T-cell (primary cell): ENCODE measurements around the gene NEURL1. TPM values are rescaled to one million over a fixed set of nuclear protein-coding genes. Genes with fewer than 3 reads are reported as not detected.

Source experiments
- ATAC-seq, 4 experiments: fragments of 200-7000 bp in 3 of 4; fragments of 150-1000 bp in 1 of 4; cut with Tn5 transposase; replicated peaks in 1 of 4; 1 replicate in 3 of 4; 2 replicates in 1 of 4; pipeline ENCODE4 v1.10.0; 2021; ENCODE audit warnings: moderate library complexity in 3 of 4, mild to moderate bottlenecking in 2 of 4, moderate number of reproducible peaks in 1 of 4
- CTCF ChIA-PET, 2 donors: fragments of 300-600 bp; sonication (Branson Sonifier 250); formaldehyde crosslinking; loops; one replicate each; lab custom pipeline; 2022; ENCODE audit warnings: antibody characterized with exemption in 2 of 2; lab: Charles Lee
- POLR2A ChIA-PET, 2 donors: fragments of 300-600 bp; sonication (Branson Sonifier 250); formaldehyde crosslinking; loops; one replicate each; lab custom pipeline; 2022; ENCODE audit warnings: antibody characterized with exemption in 2 of 2; lab: Charles Lee
- DNase-seq, 35 experiments: peaks; one replicate each; pipeline versions ENCODE4 v3.0.0 to v3.0.0-alpha.2; 2013 to 2023
- H3K27ac ChIP-seq: one replicate; pipeline ENCODE4 v1.5.1; 2013; ENCODE audit warnings: low read length
- H3K27me3 ChIP-seq, 2 experiments: replicated peaks in 1 of 2; 1 replicate in 1 of 2; 2 replicates in 1 of 2; pipeline versions ENCODE4 v1.6.1 to v1.7.0; 2013; ENCODE audit warnings: low read length in 1 of 2, mixed read lengths in 1 of 2; ENCODE audit not compliant: control insufficient read depth in 2 of 2, insufficient read depth in 2 of 2; ENCODE audit errors: extremely low read depth in 1 of 2
- H3K36me3 ChIP-seq, 2 donors: 1 replicate in 1 of 2; 2 replicates in 1 of 2; pipeline versions ENCODE4 v1.6.1 to v1.7.0; 2013; ENCODE audit warnings: low read length in 1 of 2; ENCODE audit not compliant: control insufficient read depth in 2 of 2, insufficient read depth in 1 of 2; ENCODE audit errors: extremely low read depth in 1 of 2
- H3K4me1 ChIP-seq, 2 experiments: 1 replicate in 1 of 2; 2 replicates in 1 of 2; pipeline versions ENCODE4 v1.6.1 to v1.7.0; 2013; ENCODE audit warnings: low read length in 2 of 2, mixed read lengths in 1 of 2; ENCODE audit not compliant: insufficient read depth in 2 of 2, control insufficient read depth in 1 of 2; ENCODE audit errors: extremely low read depth in 1 of 2
- H3K4me3 ChIP-seq, 2 donors: 1 replicate in 1 of 2; 2 replicates in 1 of 2; pipeline versions ENCODE4 v1.5.1 to v1.7.0; 2013; ENCODE audit warnings: mild to moderate bottlenecking in 2 of 2, low read length in 1 of 2, moderate library complexity in 1 of 2; ENCODE audit not compliant: control insufficient read depth in 1 of 2; ENCODE audit errors: extremely low read depth in 1 of 2
- H3K9me3 ChIP-seq: 2 replicates; pipeline ENCODE4 v1.7.0; 2013
- H3K27ac Mint-ChIP-seq, 2 donors: one replicate each; pipeline ENCODE4 v1.8.0; 2020 to 2021; ENCODE audit warnings: mild to moderate bottlenecking in 2 of 2, mixed read lengths in 2 of 2
- H3K27me3 Mint-ChIP-seq, 2 donors: one replicate each; pipeline ENCODE4 v1.8.0; 2021 to 2022; ENCODE audit warnings: mixed read lengths in 2 of 2
- H3K36me3 Mint-ChIP-seq: one replicate; pipeline ENCODE4 v1.8.0; 2021; ENCODE audit warnings: mixed read lengths
- H3K4me1 Mint-ChIP-seq, 3 donors: one replicate each; pipeline ENCODE4 v1.8.0; 2020 to 2022; ENCODE audit warnings: mixed read lengths in 3 of 3, mild to moderate bottlenecking in 1 of 3
- H3K4me3 Mint-ChIP-seq, 3 donors: one replicate each; pipeline ENCODE4 v1.8.0; 2020 to 2022; ENCODE audit warnings: mild to moderate bottlenecking in 3 of 3, mixed read lengths in 3 of 3, moderate library complexity in 3 of 3
- H3K9me3 Mint-ChIP-seq, 3 donors: one replicate each; pipeline ENCODE4 v1.8.0; 2020 to 2022; ENCODE audit warnings: mixed read lengths in 3 of 3
- WGBS: methylation state at CpG from one replicate; pipeline ENCODE4 v1.1.5; 2013; ENCODE audit warnings: missing lambda C conversion rate; ENCODE audit not compliant: insufficient coverage; 5-methylcytosine and 5-hydroxymethylcytosine counted together
- total RNA-seq, 35 experiments: library from RNA in 6 of 35; stranded (reverse) in 6 of 35; fragments of 120-200 nt in 1 of 35; gene quantifications; one replicate each; pipeline versions ENCODE4 v1.2.1 to v1.2.4 and lab custom pipeline; 2013 to 2026

The NEURL1 gene
- total RNA-seq, 5 donors from 2014 or later (not counting 1 experiment from before 2014, with no cell fraction given) = 0.46 to 1.7 (median 0.84) TPM

DNA sequence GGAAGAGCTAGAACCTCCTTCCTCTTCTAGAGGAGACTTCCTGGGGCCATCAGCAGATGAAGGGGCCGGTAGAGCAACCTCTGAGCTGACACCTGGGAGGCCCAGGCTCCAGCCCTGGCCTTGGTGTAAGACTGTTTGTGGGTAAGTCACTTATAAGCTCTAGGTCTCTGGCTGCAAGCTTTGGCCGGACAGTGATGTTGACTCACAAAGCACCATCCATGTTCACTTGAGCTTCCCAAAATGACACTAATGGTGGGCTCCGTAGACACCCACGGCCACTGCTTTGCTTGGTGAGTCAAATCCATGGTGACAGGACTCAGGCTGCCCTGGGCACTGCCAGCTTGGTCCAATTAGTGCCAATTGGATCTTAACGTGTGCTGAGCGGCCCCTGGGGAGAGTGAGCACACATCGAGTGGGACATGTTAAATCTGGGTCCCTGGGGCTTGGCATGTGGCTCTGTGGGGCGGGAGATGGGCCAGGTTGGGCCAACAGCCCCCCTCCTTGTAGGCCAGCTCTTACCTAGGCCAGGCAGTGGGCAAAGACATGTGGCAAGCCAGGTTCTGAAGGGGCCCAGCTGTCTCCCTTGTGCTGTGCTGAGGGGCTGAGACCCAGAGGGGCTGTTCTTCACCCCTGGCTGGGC lies 16.7 kb downstream of the NEURL1 start:
- Histone ChIP-seq H3K36me3 (no peaks in the 10 kb centered on the region), H3K9me3 (no peaks in the 10 kb centered on the region), H3K27me3 (peaks cover 0 to 52% of the 10 kb centered on the region in 2 experiments), H3K4me3 (no peak overlapping the region), H3K27ac (no peak overlapping the region), H3K4me1 (peaks cover 0 to 9% of the 10 kb centered on the region in 2 experiments)
- no peak overlapping the region for H3K27ac Mint-ChIP-seq
- 79% methylated on average over 8 of the region's 8 CpGs for WGBS
- peaks cover 0 to under 1% (median 0%) of the 10 kb centered on the region in 3 donors for H3K4me1 Mint-ChIP-seq
- no peak overlapping the region for H3K4me3 Mint-ChIP-seq
- ChIA-PET CTCF (interaction anchor here in 1 of 2 donors (0.5 kb wide), 1 partner anchor 27 kb away, joined by 3 read pairs; no protein-coding TSS in a partner anchor), POLR2A (no interaction called here)
- no peaks in the 10 kb centered on the region for H3K9me3 Mint-ChIP-seq
- peaks cover 5 to 18% of the 10 kb centered on the region in 2 donors for H3K27me3 Mint-ChIP-seq
- no peak for ATAC-seq
- no peak for DNase-seq
- H3K36me3 Mint-ChIP-seq = no peaks in the 10 kb centered on the region

GRCh38 chr10:103510791-103511752 lies 17.6 kb downstream of the NEURL1 start:
- Mint-ChIP-seq H3K27me3 (peaks cover 5 to 18% of the 10 kb centered on the region in 2 donors), H3K4me1 (peaks cover 3 to 6% (median 4%) of the 10 kb centered on the region in 3 donors), H3K27ac (no peak overlapping the region), H3K9me3 (no peaks in the 10 kb centered on the region), H3K36me3 (no peaks in the 10 kb centered on the region), H3K4me3 (no peak overlapping the region)
- ChIA-PET CTCF (no interaction called here), POLR2A (no interaction called here)
- H3K36me3 ChIP-seq = no peaks in the 10 kb centered on the region
- H3K27me3 ChIP-seq = peaks cover 0 to 44% of the 10 kb centered on the region in 2 experiments
- H3K4me3 ChIP-seq = no peak overlapping the region
- H3K27ac ChIP-seq = no peak overlapping the region
- WGBS = 80% methylated on average over 8 of the region's 10 CpGs
- ATAC-seq = no peak
- no peaks in the 10 kb centered on the region for H3K9me3 ChIP-seq
- no peak for DNase-seq
- peaks cover 0 to under 1% of the 10 kb centered on the region in 2 experiments for H3K4me1 ChIP-seq

- peaks cover 0 to 37% of the 10 kb centered on the region in 2 experiments for H3K27me3 ChIP-seq
- POLR2A ChIA-PET = no interaction called here
- ATAC-seq = no peak
- Mint-ChIP-seq H3K36me3 (no peaks in the 10 kb centered on the region), H3K4me3 (no peak overlapping the region), H3K27ac (no peak overlapping the region), H3K27me3 (peaks cover 5 to 13% of the 10 kb centered on the region in 2 donors), H3K4me1 (peaks cover 3 to 6% (median 4%) of the 10 kb centered on the region in 3 donors), H3K9me3 (no peaks in the 10 kb centered on the region)
- no peak overlapping the region for H3K27ac ChIP-seq
- no peak for DNase-seq
- H3K4me3 ChIP-seq = no peak overlapping the region
- no peaks in the 10 kb centered on the region for H3K9me3 ChIP-seq
- no peaks in the 10 kb centered on the region for H3K4me1 ChIP-seq
- CTCF ChIA-PET = no interaction called here
- no peaks in the 10 kb centered on the region for H3K36me3 ChIP-seq
Observed at GRCh38 chr10:103512166-103512565, 18.7 kb downstream of the NEURL1 start.

- WGBS = 70% methylated on average over 9 of the region's 13 CpGs
Observed at GRCh38 chr10:103512591-103513379, 19.3 kb downstream of the NEURL1 start.

DNA sequence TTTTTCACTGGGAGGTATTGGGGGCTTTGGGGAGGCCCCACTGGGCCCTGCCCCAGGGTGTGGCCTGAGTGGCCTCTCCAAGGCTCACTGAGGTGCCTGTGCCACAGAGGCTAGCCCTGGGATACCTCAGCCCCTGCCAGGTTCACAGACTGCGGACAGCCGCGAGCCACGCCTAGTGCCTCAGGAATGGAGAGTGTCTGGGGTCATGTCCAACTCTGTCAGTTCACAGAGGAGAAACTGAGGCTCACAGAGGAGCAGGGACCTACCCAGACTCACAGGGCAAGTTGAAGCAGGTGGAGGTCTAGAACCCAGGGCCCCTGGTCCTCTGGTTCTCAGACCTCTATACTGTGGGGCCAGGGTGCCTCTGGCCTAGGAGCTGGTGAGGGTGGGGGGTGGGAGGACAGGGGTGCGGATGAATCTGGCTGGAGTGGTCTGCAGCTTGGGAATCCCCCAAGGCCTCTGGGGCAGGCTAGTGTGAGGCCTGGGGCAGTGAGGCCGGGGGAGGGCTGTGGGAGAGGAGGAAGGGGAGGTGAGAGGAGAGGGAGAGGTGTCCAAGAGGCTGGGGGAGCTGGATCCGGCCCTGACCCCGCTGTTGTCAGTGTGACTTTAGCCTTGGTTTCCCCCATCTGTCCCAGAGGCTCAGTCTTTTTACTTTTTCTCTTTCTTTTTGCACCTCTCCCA lies 20.0 kb downstream of the NEURL1 start:
- Mint-ChIP-seq H3K4me1 (peaks cover 3 to 6% (median 4%) of the 10 kb centered on the region in 3 donors), H3K9me3 (no peaks in the 10 kb centered on the region), H3K4me3 (no peak overlapping the region), H3K36me3 (no peaks in the 10 kb centered on the region), H3K27ac (no peak overlapping the region), H3K27me3 (peaks cover 5 to 7% of the 10 kb centered on the region in 2 donors)
- peaks cover 0 to 24% of the 10 kb centered on the region in 2 experiments for H3K27me3 ChIP-seq
- DNase-seq (no peak), ATAC-seq (no peak)
- WGBS = 93% methylated on average over 5 of the region's 8 CpGs
- ChIA-PET CTCF (no interaction called here), POLR2A (no interaction called here)
- no peak overlapping the region for H3K4me3 ChIP-seq
- H3K9me3 ChIP-seq = no peaks in the 10 kb centered on the region
- H3K36me3 ChIP-seq = no peaks in the 10 kb centered on the region
- no peaks in the 10 kb centered on the region for H3K4me1 ChIP-seq
- no peak overlapping the region for H3K27ac ChIP-seq

More at GRCh38 chr10:103512591-103513379, 19.3 kb downstream of the NEURL1 start:
- Histone ChIP-seq H3K4me3 (no peak overlapping the region), H3K27ac (no peak overlapping the region), H3K36me3 (no peaks in the 10 kb centered on the region), H3K9me3 (no peaks in the 10 kb centered on the region), H3K4me1 (no peaks in the 10 kb centered on the region), H3K27me3 (peaks cover 0 to 31% of the 10 kb centered on the region in 2 experiments)
- DNase-seq = no peak
- H3K4me1 Mint-ChIP-seq = peaks cover 3 to 6% (median 4%) of the 10 kb centered on the region in 3 donors
- no peaks in the 10 kb centered on the region for H3K36me3 Mint-ChIP-seq
- no peak overlapping the region for H3K27ac Mint-ChIP-seq
- no peak for ATAC-seq
- no peak overlapping the region for H3K4me3 Mint-ChIP-seq
- H3K27me3 Mint-ChIP-seq = peaks cover 5 to 7% of the 10 kb centered on the region in 2 donors
- POLR2A ChIA-PET = no interaction called here
- CTCF ChIA-PET = no interaction called here
- H3K9me3 Mint-ChIP-seq = no peaks in the 10 kb centered on the region
